OCI-LY3 (cell line): ENCODE results near the gene ITPRIPL1.

Experiments used
- H2AFZ ChIP-seq: fragments of 200-600, 300-600 bp; shearing (Covaris generic); 2 replicates; pipeline ENCODE4 v1.6.0; 2014; ENCODE audit warnings: antibody characterized with exemption, low read depth, low read length
- H3K27ac ChIP-seq: fragments of 200-600, 300-600 bp; sonication (generic); 2 replicates; pipeline ENCODE4 v1.5.1; 2014; ENCODE audit warnings: mild to moderate bottlenecking, low read length, moderate library complexity, mixed read lengths
- H3K27me3 ChIP-seq: fragments of 200-600, 300-600 bp; sonication (generic); 2 replicates; pipeline ENCODE4 v1.6.1; 2014; ENCODE audit warnings: low read depth, low read length, mixed read lengths
- H3K36me3 ChIP-seq: fragments of 200-600, 300-600 bp; sonication (generic); replicated peaks from 2 replicates; pipeline ENCODE3; 2014; ENCODE audit warnings: low read depth, low read length, mixed read lengths
- H3K4me1 ChIP-seq: fragments of 300-600, 200-600 bp; sonication (generic); 2 replicates; pipeline ENCODE4 v1.6.1; 2014; ENCODE audit warnings: low read length, mixed read lengths
- H3K4me2 ChIP-seq: fragments of 200-600, 300-600 bp; sonication (generic); 2 replicates; pipeline ENCODE4 v1.6.1; 2014; ENCODE audit warnings: low read length, mixed read lengths
- H3K4me3 ChIP-seq: fragments of 300-600, 200-600 bp; sonication (generic); 2 replicates; pipeline ENCODE4 v1.5.1; 2014; ENCODE audit warnings: antibody characterized with exemption, mild to moderate bottlenecking, low read length, moderate library complexity
- H3K79me2 ChIP-seq: fragments of 300-600, 200-600 bp; shearing (Covaris generic); 2 replicates; pipeline ENCODE4 v1.6.1; 2014; ENCODE audit warnings: mild to moderate bottlenecking, low read length, mixed read lengths
- H3K9ac ChIP-seq: fragments of 300-600, 200-600 bp; shearing (Covaris generic); 2 replicates; pipeline ENCODE4 v1.6.0; 2014; ENCODE audit warnings: mild to moderate bottlenecking, low read length, moderate library complexity
- H3K9me3 ChIP-seq: fragments of 200-600, 300-600 bp; shearing (Covaris generic); 2 replicates; pipeline ENCODE4 v1.6.1; 2014; ENCODE audit warnings: low read length, mixed read lengths; ENCODE audit not compliant: insufficient read depth
- H4K20me1 ChIP-seq: fragments of 200-600, 300-600 bp; sonication (generic); 2 replicates; pipeline ENCODE4 v1.6.1; 2016; ENCODE audit warnings: low read length, mixed read lengths; ENCODE audit not compliant: insufficient read depth
- EZH2phosphoT487 ChIP-seq: fragments of 200-600 bp; shearing (Covaris generic); IDR thresholded peaks from 2 replicates; pipeline ENCODE4 v1.6.1; 2018; ENCODE audit warnings: antibody characterized with exemption, mixed run types, low read depth
- TF ChIP-seq, protein P1 (sequence below): fragments of 200-600, 300-600 bp; sonication (generic); IDR thresholded peaks from 2 replicates; pipeline ENCODE4 v1.5.1; 2014; ENCODE audit warnings: antibody characterized with exemption, low read length, low read depth

ITPRIPL1 gene

DNA sequence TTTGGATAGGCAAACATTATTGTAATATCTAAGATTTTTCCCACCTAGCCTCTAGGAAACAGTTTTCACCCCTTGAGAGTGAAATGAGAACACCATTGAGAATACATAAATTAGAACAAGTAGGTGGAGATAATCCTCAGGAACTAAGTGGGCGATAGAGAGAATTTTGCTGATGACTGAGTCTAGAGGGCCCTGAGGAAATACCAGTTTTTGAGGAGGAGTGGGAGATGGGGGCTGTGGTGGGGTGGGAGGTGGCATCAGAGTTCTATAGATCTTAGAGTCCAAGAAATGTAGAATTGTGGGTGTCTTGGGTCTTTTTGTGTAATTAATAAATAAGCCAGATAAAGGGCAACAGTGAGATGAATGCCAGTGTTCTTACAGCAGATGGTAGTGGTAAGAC is 22.3 kb downstream of the ITPRIPL1 start:
- peaks cover 72% of the 10 kb centered on the region for H3K36me3 ChIP-seq
- peaks cover 14% of the 10 kb centered on the region for H3K79me2 ChIP-seq

DNA sequence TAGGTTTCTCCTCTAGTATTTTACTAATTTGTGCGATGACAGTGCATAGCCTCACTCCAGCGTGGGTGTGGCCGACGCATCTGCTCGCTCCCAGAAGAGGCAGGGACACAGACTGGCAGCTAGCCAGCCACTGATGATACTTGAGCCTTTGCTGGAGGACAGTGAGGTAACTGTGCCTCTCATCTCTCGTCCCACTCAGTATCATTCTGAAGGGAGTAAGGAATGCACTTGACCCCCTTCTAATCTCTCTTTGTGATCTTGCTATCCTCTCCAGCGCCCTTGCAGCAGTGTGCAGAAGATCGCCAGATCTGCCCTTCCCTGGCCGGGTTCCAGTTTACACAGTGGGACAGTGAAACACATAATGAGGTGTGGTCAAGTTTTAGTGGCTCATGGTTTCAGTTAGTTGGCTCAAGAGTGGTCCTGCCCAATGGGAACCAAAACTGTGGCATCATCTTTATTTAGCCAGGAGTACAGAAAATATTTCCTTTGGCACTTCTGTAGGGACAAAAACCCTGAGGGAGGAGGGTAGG is 28.0 kb downstream of the ITPRIPL1 start:
- Histone ChIP-seq H3K4me3 (no peak overlapping the region), H4K20me1 (no peaks in the 10 kb centered on the region), H2AFZ (no peak overlapping the region), H3K36me3 (peaks cover 69% of the 10 kb centered on the region), H3K4me2 (no peak overlapping the region), H3K9ac (no peak overlapping the region), H3K27ac (no peak overlapping the region), H3K79me2 (no peaks in the 10 kb centered on the region), H3K27me3 (no peaks in the 10 kb centered on the region), H3K4me1 (no peaks in the 10 kb centered on the region), H3K9me3 (no peaks in the 10 kb centered on the region)
- TF ChIP-seq, protein P1, sequence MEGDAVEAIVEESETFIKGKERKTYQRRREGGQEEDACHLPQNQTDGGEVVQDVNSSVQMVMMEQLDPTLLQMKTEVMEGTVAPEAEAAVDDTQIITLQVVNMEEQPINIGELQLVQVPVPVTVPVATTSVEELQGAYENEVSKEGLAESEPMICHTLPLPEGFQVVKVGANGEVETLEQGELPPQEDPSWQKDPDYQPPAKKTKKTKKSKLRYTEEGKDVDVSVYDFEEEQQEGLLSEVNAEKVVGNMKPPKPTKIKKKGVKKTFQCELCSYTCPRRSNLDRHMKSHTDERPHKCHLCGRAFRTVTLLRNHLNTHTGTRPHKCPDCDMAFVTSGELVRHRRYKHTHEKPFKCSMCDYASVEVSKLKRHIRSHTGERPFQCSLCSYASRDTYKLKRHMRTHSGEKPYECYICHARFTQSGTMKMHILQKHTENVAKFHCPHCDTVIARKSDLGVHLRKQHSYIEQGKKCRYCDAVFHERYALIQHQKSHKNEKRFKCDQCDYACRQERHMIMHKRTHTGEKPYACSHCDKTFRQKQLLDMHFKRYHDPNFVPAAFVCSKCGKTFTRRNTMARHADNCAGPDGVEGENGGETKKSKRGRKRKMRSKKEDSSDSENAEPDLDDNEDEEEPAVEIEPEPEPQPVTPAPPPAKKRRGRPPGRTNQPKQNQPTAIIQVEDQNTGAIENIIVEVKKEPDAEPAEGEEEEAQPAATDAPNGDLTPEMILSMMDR = no peak
- TF ChIP-seq EZH2phosphoT487 = no peak

More for the DNA sequence above, 22.3 kb downstream of the ITPRIPL1 start:
- Histone ChIP-seq H3K9ac (no peak overlapping the region), H3K9me3 (no peaks in the 10 kb centered on the region), H3K27ac (no peak overlapping the region), H2AFZ (no peak overlapping the region), H3K27me3 (no peaks in the 10 kb centered on the region), H4K20me1 (0 out of 2 replicates have a peak, but pooled peaks cover 9% of the 10 kb centered on the region), H3K4me3 (no peak overlapping the region), H3K4me1 (peaks cover 28% of the 10 kb centered on the region), H3K4me2 (no peak overlapping the region)
- TF ChIP-seq, protein P1 = no peak
- TF ChIP-seq EZH2phosphoT487 = no peak

DNA sequence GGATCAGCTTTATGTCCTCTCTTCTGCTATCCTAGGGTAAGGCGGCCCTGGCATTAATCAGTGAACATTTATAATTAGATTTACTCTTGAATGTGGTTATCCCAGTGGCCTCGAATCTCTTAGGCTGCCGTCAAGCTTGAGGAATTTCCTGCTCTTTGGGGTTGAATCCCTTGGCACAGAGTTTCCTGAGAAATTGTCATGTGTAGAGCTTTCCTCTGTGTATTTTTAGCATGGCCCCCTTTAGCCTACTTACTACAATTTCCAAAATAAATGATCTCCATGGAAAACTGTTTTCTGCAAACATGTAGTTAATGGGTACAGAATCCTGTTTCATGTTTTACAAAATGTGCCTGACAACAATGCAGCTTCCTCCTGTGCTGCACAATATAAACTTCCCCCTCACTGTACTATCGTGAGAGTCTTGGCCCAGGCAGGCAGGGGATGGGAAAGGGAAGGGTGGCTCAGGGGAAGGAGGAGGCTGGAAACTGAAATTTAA is 28.5 kb downstream of the ITPRIPL1 start:
- H3K36me3 ChIP-seq = peaks cover 69% of the 10 kb centered on the region
- TF ChIP-seq EZH2phosphoT487 = no peak
- TF ChIP-seq, protein P1 = no peak
- no peaks in the 10 kb centered on the region for H3K79me2 ChIP-seq
- no peaks in the 10 kb centered on the region for H3K27me3 ChIP-seq
- H3K4me2 ChIP-seq = no peak overlapping the region
- no peaks in the 10 kb centered on the region for H4K20me1 ChIP-seq
- no peak overlapping the region for H3K9ac ChIP-seq
- no peaks in the 10 kb centered on the region for H3K4me1 ChIP-seq
- no peak overlapping the region for H3K4me3 ChIP-seq
- no peaks in the 10 kb centered on the region for H3K9me3 ChIP-seq
- no peak overlapping the region for H2AFZ ChIP-seq
- no peak overlapping the region for H3K27ac ChIP-seq

DNA sequence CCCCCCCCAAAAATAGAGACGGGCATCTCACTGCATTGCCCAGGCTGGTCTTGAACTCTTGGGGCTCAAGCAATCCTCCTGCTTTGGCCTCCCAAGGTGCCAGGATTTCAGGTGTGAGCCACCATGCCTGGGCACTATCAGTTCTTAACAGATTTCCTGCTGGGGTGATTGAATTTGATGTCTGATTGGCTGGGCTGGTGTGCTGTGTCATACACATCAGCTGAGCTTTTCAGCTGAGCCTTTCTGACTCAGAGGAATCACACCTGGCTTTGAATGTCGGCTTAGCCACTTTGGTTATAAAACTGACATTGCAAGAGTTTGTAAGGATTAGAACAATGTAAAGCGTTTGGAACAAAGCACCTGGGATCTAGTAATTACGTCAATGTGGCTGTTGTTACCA is 29.4 kb downstream of the ITPRIPL1 start:
- H3K4me3 ChIP-seq = no peak overlapping the region
- TF ChIP-seq, protein P1 = no peak
- no peak for TF ChIP-seq EZH2phosphoT487
- H3K79me2 ChIP-seq = no peaks in the 10 kb centered on the region
- H4K20me1 ChIP-seq = no peaks in the 10 kb centered on the region
- H3K27me3 ChIP-seq = no peaks in the 10 kb centered on the region
- H3K27ac ChIP-seq = no peak overlapping the region
- no peak overlapping the region for H3K9ac ChIP-seq
- H3K4me1 ChIP-seq = no peaks in the 10 kb centered on the region
- no peak overlapping the region for H2AFZ ChIP-seq
- peaks cover 75% of the 10 kb centered on the region for H3K36me3 ChIP-seq
- no peaks in the 10 kb centered on the region for H3K9me3 ChIP-seq
- no peak overlapping the region for H3K4me2 ChIP-seq
